ENCODE data around the gene PTPRH. TPM values are rescaled to one million over a fixed set of nuclear protein-coding genes. Genes with fewer than 3 reads are reported as not detected.

The PTPRH gene
- polyA plus RNA-seq, 1 donor = 0.27 TPM

Other genes with a start within 250 kb of the PTPRH start
- gene NLRP2, start 243.1 kb downstream of the PTPRH start, polyA plus RNA-seq (ENCODE audit: insufficient read length) = 0.59 TPM
- 0.15 TPM for gene GP6, start 171.2 kb downstream of the PTPRH start, polyA plus RNA-seq (ENCODE audit: insufficient read length)
- gene RDH13, start 146.4 kb downstream of the PTPRH start, polyA plus RNA-seq (ENCODE audit: insufficient read length) = 14.5 TPM
- gene EPS8L1, start 133.6 kb downstream of the PTPRH start, polyA plus RNA-seq (ENCODE audit: insufficient read length) = 2.6 TPM
- gene PPP1R12C, start 91.9 kb downstream of the PTPRH start, polyA plus RNA-seq (ENCODE audit: insufficient read length) = 74.0 TPM
- 516 TPM for gene TNNT1, start 60.3 kb downstream of the PTPRH start, polyA plus RNA-seq (ENCODE audit: insufficient read length)
- gene TNNI3, start 51.8 kb downstream of the PTPRH start, polyA plus RNA-seq (ENCODE audit: insufficient read length) = 1.9 TPM
- gene DNAAF3, start 42.9 kb downstream of the PTPRH start, polyA plus RNA-seq (ENCODE audit: insufficient read length) = 1.2 TPM
- gene SYT5, start 29.2 kb downstream of the PTPRH start, polyA plus RNA-seq (ENCODE audit: insufficient read length) = 0.13 TPM
- gene TMEM86B, start 19.3 kb upstream of the PTPRH start, polyA plus RNA-seq (ENCODE audit: insufficient read length) = 2.6 TPM
- gene PPP6R1, start 49.5 kb upstream of the PTPRH start, polyA plus RNA-seq (ENCODE audit: insufficient read length) = 31.5 TPM
- 30.6 TPM for gene HSPBP1, start 70.6 kb upstream of the PTPRH start, polyA plus RNA-seq (ENCODE audit: insufficient read length)
- gene BRSK1, start 74.5 kb upstream of the PTPRH start, polyA plus RNA-seq (ENCODE audit: insufficient read length) = 5.8 TPM
- 1.3 TPM for gene TMEM150B, start 115.8 kb upstream of the PTPRH start, polyA plus RNA-seq (ENCODE audit: insufficient read length)
- 26.8 TPM for gene KMT5C, start 130.4 kb upstream of the PTPRH start, polyA plus RNA-seq (ENCODE audit: insufficient read length)
- gene COX6B2, start 145.2 kb upstream of the PTPRH start, polyA plus RNA-seq (ENCODE audit: insufficient read length) = 0.65 TPM
- gene GARIN5B, start 153.8 kb upstream of the PTPRH start, polyA plus RNA-seq (ENCODE audit: insufficient read length) = not detected
- 0.25 TPM for gene IL11, start 161.0 kb upstream of the PTPRH start, polyA plus RNA-seq (ENCODE audit: insufficient read length)
- not detected for gene TMEM190, start 167.3 kb upstream of the PTPRH start, polyA plus RNA-seq (ENCODE audit: insufficient read length)
- gene TMEM238, start 174.8 kb upstream of the PTPRH start, polyA plus RNA-seq (ENCODE audit: insufficient read length) = 0.32 TPM
- gene RPL28, start 176.4 kb upstream of the PTPRH start, polyA plus RNA-seq (ENCODE audit: insufficient read length) = 1,898 TPM
- gene UBE2S, start 198.3 kb upstream of the PTPRH start, polyA plus RNA-seq (ENCODE audit: insufficient read length) = 47.2 TPM
- 0.18 TPM for gene SHISA7, start 233.8 kb upstream of the PTPRH start, polyA plus RNA-seq (ENCODE audit: insufficient read length)

Measured in hindlimb muscle (tissue), 1 donor.